CD4-positive, alpha-beta T cell (primary cell): Measurements from ENCODE around the gene SDF4. TPM values are rescaled to one million over a fixed set of nuclear protein-coding genes. Genes with fewer than 3 reads are reported as not detected.

Experiments used
- ATAC-seq: fragments of 200-7000 bp; cut with Tn5 transposase; one replicate; pipeline ENCODE4 v1.10.0; 2022; ENCODE audit warnings: mild to moderate bottlenecking; ENCODE audit not compliant: poor library complexity
- CTCF ChIA-PET: fragments of 350-600 bp; sonication (Branson Sonifier 250); formaldehyde crosslinking; loops from one replicate; lab custom pipeline; 2021; ENCODE audit warnings: antibody characterized with exemption, inconsistent platforms; lab: Charles Lee
- POLR2A ChIA-PET: fragments of 350-600 bp; sonication (Branson Sonifier 250); formaldehyde crosslinking; loops from one replicate; lab custom pipeline; 2021; ENCODE audit warnings: antibody characterized with exemption, inconsistent platforms; lab: Charles Lee
- DNase-seq, 14 experiments: peaks; one replicate each; pipeline ENCODE4 v3.0.0-alpha.2; 2013 to 2020; ENCODE audit warnings: mixed read lengths in 2 of 14
- H3K27ac ChIP-seq, 2 donors: one replicate each; pipeline versions ENCODE4 v1.5.1 to v1.7.0; 2013; ENCODE audit warnings: low read length in 2 of 2, low read depth in 1 of 2, mild to moderate bottlenecking in 1 of 2
- H3K27me3 ChIP-seq, 2 experiments: 1 replicate in 1 of 2; 2 replicates in 1 of 2; pipeline versions ENCODE4 v1.6.1 to v1.7.0; 2013; ENCODE audit warnings: low read length in 2 of 2, control low read depth in 1 of 2, mild to moderate bottlenecking in 1 of 2, moderate library complexity in 1 of 2; ENCODE audit not compliant: insufficient read depth in 2 of 2, control insufficient read depth in 1 of 2
- H3K36me3 ChIP-seq: one replicate; pipeline ENCODE4 v1.6.1; 2013; ENCODE audit warnings: low read length, control low read depth; ENCODE audit not compliant: insufficient read depth
- H3K4me1 ChIP-seq: one replicate; pipeline ENCODE4 v1.6.1; 2013; ENCODE audit warnings: low read length, control low read depth; ENCODE audit not compliant: insufficient read depth
- H3K4me3 ChIP-seq: one replicate; pipeline ENCODE4 v1.5.1; 2013; ENCODE audit warnings: mild to moderate bottlenecking, low read length, moderate library complexity
- H3K9me3 ChIP-seq, 2 experiments: 1 replicate in 1 of 2; 2 replicates in 1 of 2; pipeline versions ENCODE4 v1.6.1 to v1.7.0; 2013; ENCODE audit warnings: low read length in 2 of 2, mild to moderate bottlenecking in 2 of 2, control low read depth in 1 of 2, moderate library complexity in 1 of 2; ENCODE audit not compliant: control insufficient read depth in 1 of 2, insufficient read depth in 1 of 2
- H3K27ac Mint-ChIP-seq: one replicate; pipeline ENCODE4 v1.8.0; 2020; ENCODE audit warnings: mixed read lengths
- H3K27me3 Mint-ChIP-seq: one replicate; pipeline ENCODE4 v1.8.0; 2021; ENCODE audit warnings: mixed read lengths
- H3K36me3 Mint-ChIP-seq: one replicate; pipeline ENCODE4 v1.8.0; 2021; ENCODE audit warnings: low read depth, mixed read lengths
- H3K4me1 Mint-ChIP-seq: one replicate; pipeline ENCODE4 v1.8.0; 2021; ENCODE audit warnings: low read depth, mixed read lengths
- H3K4me3 Mint-ChIP-seq: one replicate; pipeline ENCODE4 v1.8.0; 2020; ENCODE audit warnings: mild to moderate bottlenecking, mixed read lengths
- H3K9me3 Mint-ChIP-seq: one replicate; pipeline ENCODE4 v1.8.0; 2020; ENCODE audit warnings: mixed read lengths
- intact Hi-C, 2 experiments: fragments of 100-400 bp; cut with DNase I in 1 of 2; cut with micrococcal nuclease in 1 of 2; formaldehyde crosslinking; loops; one replicate each; pipeline versions ENCODE4 v1.15.1 to v1.9.0; 2023 to 2025; cut with DNase I, micrococcal nuclease
- total RNA-seq, 174 experiments: library from RNA in 2 of 174; stranded (reverse) in 2 of 174; gene quantifications; one replicate each; pipeline ENCODE4 v1.2.3 and lab custom pipeline; 2021 to 2026
- TF ChIP-seq, protein P1 (sequence below): fragments of 200-600 bp; IDR thresholded peaks from one replicate; pipeline ENCODE4 v1.8.0; 2022; ENCODE audit warnings: antibody characterized with exemption, mild to moderate bottlenecking

Gene SDF4
- total RNA-seq, 2 experiments from 2014 or later: 66.3 to 71.0 TPM

- no peaks in the 10 kb centered on the region for H3K27me3 ChIP-seq
- Mint-ChIP-seq H3K27me3 (no peaks in the 10 kb centered on the region), H3K36me3 (no peaks in the 10 kb centered on the region), H3K27ac (peak overlapping the region; percentile 88), H3K4me3 (peak overlapping the region; percentile 79), H3K4me1 (peaks cover 19% of the 10 kb centered on the region), H3K9me3 (no peaks in the 10 kb centered on the region)
- H3K4me1 ChIP-seq: peaks cover 84% of the 10 kb centered on the region
- TF ChIP-seq, protein P1, sequence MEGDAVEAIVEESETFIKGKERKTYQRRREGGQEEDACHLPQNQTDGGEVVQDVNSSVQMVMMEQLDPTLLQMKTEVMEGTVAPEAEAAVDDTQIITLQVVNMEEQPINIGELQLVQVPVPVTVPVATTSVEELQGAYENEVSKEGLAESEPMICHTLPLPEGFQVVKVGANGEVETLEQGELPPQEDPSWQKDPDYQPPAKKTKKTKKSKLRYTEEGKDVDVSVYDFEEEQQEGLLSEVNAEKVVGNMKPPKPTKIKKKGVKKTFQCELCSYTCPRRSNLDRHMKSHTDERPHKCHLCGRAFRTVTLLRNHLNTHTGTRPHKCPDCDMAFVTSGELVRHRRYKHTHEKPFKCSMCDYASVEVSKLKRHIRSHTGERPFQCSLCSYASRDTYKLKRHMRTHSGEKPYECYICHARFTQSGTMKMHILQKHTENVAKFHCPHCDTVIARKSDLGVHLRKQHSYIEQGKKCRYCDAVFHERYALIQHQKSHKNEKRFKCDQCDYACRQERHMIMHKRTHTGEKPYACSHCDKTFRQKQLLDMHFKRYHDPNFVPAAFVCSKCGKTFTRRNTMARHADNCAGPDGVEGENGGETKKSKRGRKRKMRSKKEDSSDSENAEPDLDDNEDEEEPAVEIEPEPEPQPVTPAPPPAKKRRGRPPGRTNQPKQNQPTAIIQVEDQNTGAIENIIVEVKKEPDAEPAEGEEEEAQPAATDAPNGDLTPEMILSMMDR: no peak
- ATAC-seq (peak; percentile 25), DNase-seq (peak in 8 of 14 experiments; percentile 11 to 76 (median 50))
- intact Hi-C loops: loop anchor here in 1 of 2 experiments (5.0 kb wide), 1 partner anchor 52 kb away; no protein-coding TSS in a partner anchor
- CTCF ChIA-PET: interaction anchor here (0.5 kb wide), 1 partner anchor 21 kb away, joined by 3 read pairs; no protein-coding TSS in a partner anchor
- peak overlapping the region; percentile 21 to 82 for H3K27ac ChIP-seq
- POLR2A ChIA-PET: interaction anchor here (0.7 to 1.8 kb wide), 2 partner anchors 8 to 39 kb away, joined by 3 to 8 read pairs; no protein-coding TSS in a partner anchor
- peaks cover 2% of the 10 kb centered on the region for H3K36me3 ChIP-seq
- H3K9me3 ChIP-seq: no peaks in the 10 kb centered on the region
- peak overlapping the region; percentile 50 for H3K4me3 ChIP-seq
Observed at GRCh38 chr1:1208713-1209433, 22.9 kb downstream of the SDF4 start.

DNA sequence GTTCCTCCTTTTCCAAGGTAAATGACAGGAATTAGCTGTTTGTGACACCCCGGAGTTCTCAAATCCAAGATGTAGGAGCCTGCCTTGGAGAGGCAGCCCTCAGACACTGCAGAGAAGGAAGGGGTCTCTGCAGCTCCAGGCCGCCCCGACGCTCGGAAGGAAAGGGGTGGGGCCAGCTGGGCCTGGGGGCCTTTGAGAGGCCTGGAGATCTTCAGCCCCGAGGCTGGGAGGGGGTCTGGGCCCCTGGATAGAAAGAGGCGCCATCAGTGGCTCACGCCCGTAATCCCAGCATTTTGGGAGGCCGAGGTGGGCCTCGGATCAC is 24.3 kb downstream of the SDF4 start:
- no peaks in the 10 kb centered on the region for H3K9me3 ChIP-seq
- H3K36me3 ChIP-seq: peaks cover 2% of the 10 kb centered on the region
- Mint-ChIP-seq H3K4me1 (peaks cover 19% of the 10 kb centered on the region), H3K27ac (peak overlapping the region; percentile 88), H3K9me3 (no peaks in the 10 kb centered on the region), H3K4me3 (peak overlapping the region; percentile 79), H3K36me3 (no peaks in the 10 kb centered on the region), H3K27me3 (no peaks in the 10 kb centered on the region)
- DNase-seq: peak in 2 of 14 experiments; percentile 3 to 33
- no peak for ATAC-seq
- peaks cover 70% of the 10 kb centered on the region for H3K4me1 ChIP-seq
- CTCF ChIA-PET: interaction anchor here (1.0 kb wide), 1 partner anchor 205 kb away, joined by 3 read pairs; no protein-coding TSS in a partner anchor
- H3K27me3 ChIP-seq: no peaks in the 10 kb centered on the region
- intact Hi-C loops: loop anchor here in 1 of 2 experiments (5.0 kb wide), 1 partner anchor 50 kb away; no protein-coding TSS in a partner anchor
- TF ChIP-seq, protein P1: no peak
- POLR2A ChIA-PET: interaction anchor here (0.8 to 1.8 kb wide), 5 partner anchors 9 to 66 kb away, joined by 3 to 9 read pairs (median 4); partner anchors contain the start of genes B3GALT6 and SDF4
- no peak overlapping the region for H3K4me3 ChIP-seq
- peak overlapping the region in 1 of 2 donors; percentile 82 for H3K27ac ChIP-seq

GRCh38 chr1:1206966-1207531 is 24.8 kb downstream of the SDF4 start:
- H3K4me3 ChIP-seq: peak overlapping the region; percentile 61
- Mint-ChIP-seq H3K27me3 (no peaks in the 10 kb centered on the region), H3K4me1 (peaks cover 19% of the 10 kb centered on the region), H3K36me3 (no peaks in the 10 kb centered on the region), H3K9me3 (no peaks in the 10 kb centered on the region), H3K27ac (no peak overlapping the region), H3K4me3 (peak overlapping the region; percentile 69)
- POLR2A ChIA-PET: interaction anchor here (1.0 to 1.8 kb wide), 4 partner anchors 10 to 49 kb away, joined by 3 to 9 read pairs (median 6); partner anchors contain the start of genes B3GALT6 and SDF4
- intact Hi-C loops: loop anchor here in 1 of 2 experiments (5.0 kb wide), 1 partner anchor 50 kb away; no protein-coding TSS in a partner anchor
- CTCF ChIA-PET: interaction anchor here (1.0 kb wide), 1 partner anchor 205 kb away, joined by 3 read pairs; no protein-coding TSS in a partner anchor
- no peaks in the 10 kb centered on the region for H3K27me3 ChIP-seq
- peaks cover 1% of the 10 kb centered on the region for H3K36me3 ChIP-seq
- H3K27ac ChIP-seq: no peak overlapping the region
- no peaks in the 10 kb centered on the region for H3K9me3 ChIP-seq
- ATAC-seq: no peak
- TF ChIP-seq, protein P1: no peak
- DNase-seq: peak in 5 of 14 experiments; percentile 1 to 54 (median 8)
- H3K4me1 ChIP-seq: peaks cover 66% of the 10 kb centered on the region
